Heart left ventricle (tissue), 16 donors: ENCODE data around the gene WBP1L. TPM values are rescaled to one million over a fixed set of nuclear protein-coding genes. Genes with fewer than 3 reads are reported as not detected.

ENCODE experiments used
- ATAC-seq, 4 donors: fragments of 200-7000 bp; cut with Tn5 transposase; one replicate each; pipeline ENCODE4 v1.9.1; 2020 to 2022; ENCODE audit warnings: moderate library complexity in 4 of 4, mild to moderate bottlenecking in 3 of 4, moderate number of reproducible peaks in 1 of 4
- DNase-seq, 5 donors: peaks; one replicate each; pipeline ENCODE4 v3.0.0-alpha.2; 2020
- H3K27ac ChIP-seq, 12 donors: fragments of 200-600 bp; sonication (generic) in 4 of 12; one replicate each; pipeline versions ENCODE4 v1.5.0 to v1.8.0; 2016 to 2022; ENCODE audit warnings: mild to moderate bottlenecking in 2 of 12
- H3K27me3 ChIP-seq, 9 donors: fragments of 200-600 bp; sonication (generic) in 2 of 9; one replicate each; pipeline versions ENCODE4 v1.5.1 to v1.8.0; 2016 to 2022; ENCODE audit warnings: mild to moderate bottlenecking in 3 of 9
- H3K36me3 ChIP-seq, 9 donors: fragments of 200-600 bp; sonication (generic) in 2 of 9; one replicate each; pipeline versions ENCODE4 v1.5.0 to v1.8.0; 2018 to 2022; ENCODE audit warnings: mild to moderate bottlenecking in 2 of 9
- H3K4me1 ChIP-seq, 12 donors: fragments of 200-600 bp; sonication (generic) in 4 of 12; one replicate each; pipeline versions ENCODE4 v1.5.0 to v1.8.0; 2016 to 2022; ENCODE audit warnings: mild to moderate bottlenecking in 3 of 12
- H3K4me3 ChIP-seq, 12 donors: fragments of 200-600 bp; sonication (generic) in 4 of 12; one replicate each; pipeline versions ENCODE4 v1.5.0 to v1.8.0; 2017 to 2022; ENCODE audit warnings: mild to moderate bottlenecking in 9 of 12, moderate library complexity in 4 of 12
- H3K9me3 ChIP-seq, 12 donors: fragments of 200-600 bp; sonication (generic) in 4 of 12; one replicate each; pipeline versions ENCODE4 v1.5.0 to v1.8.0; 2016 to 2022; ENCODE audit warnings: mild to moderate bottlenecking in 1 of 12
- POLR2A ChIP-seq, 2 donors: fragments of 450-650 bp; IDR thresholded peaks; one replicate each; pipeline ENCODE4 v1.6.1; 2017; ENCODE audit warnings: antibody characterized with exemption in 2 of 2, mild to moderate bottlenecking in 2 of 2, moderate library complexity in 2 of 2
- WGBS, 4 donors: extraction: QIAGEN DNeasy Blood & Tissue Kit in 2 of 4; methylation state at CpG; one replicate each; pipeline versions ENCODE4 v1.1.5 to v1.1.7; 2013 to 2018; 5-methylcytosine and 5-hydroxymethylcytosine counted together
- intact Hi-C, 10 donors: fragments of 100-400 bp; cut with DNase I; formaldehyde crosslinking; loops; one replicate each; pipeline versions ENCODE4 v1.11.1 to v1.14.2; 2022
- polyA plus RNA-seq, 2 donors: library from polyadenylated mRNA; stranded (reverse); fragments of 200-250 nt; gene quantifications; one replicate each; pipeline ENCODE4 v1.2.3, GENCODE V29; 2013
- total RNA-seq, 9 donors: library from RNA; depleted of rRNA in 2 of 9; stranded (reverse); fragments of >200 nt in 2 of 9; fragmentation: NEBNext Ultra II Directional in 3 of 9; extraction: Animal tissue kit (Norgen Biotek cat#: 25700) in 3 of 9; gene quantifications; one replicate each; pipeline versions ENCODE4 v1.1.0 to v1.2.4, GENCODE V29; 2016 to 2023
- TF ChIP-seq, protein P1 (sequence below), 12 donors: fragments of 200-600 bp; sonication (generic) in 4 of 12; IDR thresholded peaks; one replicate each; pipeline versions ENCODE4 v1.5.0 to v1.8.0; 2018 to 2022; ENCODE audit warnings: antibody characterized with exemption in 12 of 12, mild to moderate bottlenecking in 5 of 12
- donor health status: ischemic (EF 13 %, LVEDD 7.1; RV severe dilation, severe dysfunction).
- donor health status: healthy with polysubstance abuse.
- donor health status: DM: no; HTN: yes; CAD: no.
- donor health status: DM: no; HTN: no; CAD: no.
- donor health status: ischemic (EF 25% LVEDD 6.9; RV normal size, moderate dysfunction).
- donor health status: ischemic (EF 25% LVEDD 5.7; RV mildly dilated, moderate dysfunction).
- donor health status: healthy.
- donor health status: DM: yes; HTN: yes; CAD: no.
- donor health status: ischemic (EF 35%, LVEDD 5.7; RV mildly dilated, moderate dysfunction).
- donor health status: nonischemic (EF 11% LVEDD 7.7; RV severe dilation, severe dysfunction).
- donor health status: DM: yes; HTN: yes; CAD: no.
- donor health status: PGD.
- donor health status: ischemic (EF 29% LVEDD 5.4; RV normal size, mild dysfunction).
- donor health status: nonischemic (EF 23%, LVEDD 6.1; RV moderate dilation, normal function).

Gene WBP1L
- total and polyA plus RNA-seq, 11 donors: 10.7 to 75.1 (median 27.6) TPM

DNA sequence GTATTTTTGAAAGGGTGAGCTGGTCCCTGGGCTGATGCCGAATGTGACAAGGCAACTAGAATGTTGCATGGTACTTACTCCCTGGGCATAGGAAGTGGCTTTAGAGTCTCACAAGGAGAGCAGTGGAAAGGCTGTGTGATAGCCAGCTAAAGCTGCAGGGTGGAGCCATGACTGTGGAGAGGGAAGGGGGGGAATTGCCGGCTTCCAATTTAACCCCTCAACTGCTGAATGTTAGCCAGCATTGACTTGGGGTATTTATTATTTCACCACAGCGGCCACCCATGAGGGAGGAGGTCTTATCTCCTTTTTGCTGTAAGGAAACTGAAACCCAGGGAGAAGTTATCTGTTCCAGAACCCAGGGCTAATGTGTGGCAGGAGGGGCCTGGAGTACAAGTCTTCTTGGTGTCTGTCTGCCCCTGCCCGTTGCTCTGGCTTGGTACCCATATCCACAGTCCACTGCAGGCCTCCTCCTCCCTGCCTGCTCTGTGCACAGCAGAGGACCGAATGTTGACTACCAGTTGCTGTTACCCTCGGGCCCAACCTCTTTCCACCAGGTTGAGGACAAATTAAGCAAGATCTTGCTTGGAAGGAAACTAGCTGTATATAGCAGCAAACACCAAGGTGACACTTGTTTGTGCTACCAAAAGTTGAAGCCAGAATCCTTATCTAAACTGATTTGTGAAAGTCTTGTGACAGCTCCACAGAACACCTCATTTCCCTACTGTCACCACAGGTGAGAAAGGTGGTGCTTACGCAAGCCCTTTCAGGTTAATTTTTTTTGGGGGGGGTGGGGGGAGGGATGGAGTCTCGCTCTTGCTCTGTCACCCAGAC lies 37.6 kb downstream of the WBP1L start:
- no peaks in the 10 kb centered on the region for H3K9me3 ChIP-seq
- 26 to 35% (median 33%) methylated on average over 8 of the region's 8 CpGs for WGBS, 4 donors
- H3K4me3 ChIP-seq: peak overlapping the region in 4 of 12 donors; percentile 2 to 10 (median 6)
- H3K27me3 ChIP-seq: no peaks in the 10 kb centered on the region
- TF ChIP-seq, protein P1, sequence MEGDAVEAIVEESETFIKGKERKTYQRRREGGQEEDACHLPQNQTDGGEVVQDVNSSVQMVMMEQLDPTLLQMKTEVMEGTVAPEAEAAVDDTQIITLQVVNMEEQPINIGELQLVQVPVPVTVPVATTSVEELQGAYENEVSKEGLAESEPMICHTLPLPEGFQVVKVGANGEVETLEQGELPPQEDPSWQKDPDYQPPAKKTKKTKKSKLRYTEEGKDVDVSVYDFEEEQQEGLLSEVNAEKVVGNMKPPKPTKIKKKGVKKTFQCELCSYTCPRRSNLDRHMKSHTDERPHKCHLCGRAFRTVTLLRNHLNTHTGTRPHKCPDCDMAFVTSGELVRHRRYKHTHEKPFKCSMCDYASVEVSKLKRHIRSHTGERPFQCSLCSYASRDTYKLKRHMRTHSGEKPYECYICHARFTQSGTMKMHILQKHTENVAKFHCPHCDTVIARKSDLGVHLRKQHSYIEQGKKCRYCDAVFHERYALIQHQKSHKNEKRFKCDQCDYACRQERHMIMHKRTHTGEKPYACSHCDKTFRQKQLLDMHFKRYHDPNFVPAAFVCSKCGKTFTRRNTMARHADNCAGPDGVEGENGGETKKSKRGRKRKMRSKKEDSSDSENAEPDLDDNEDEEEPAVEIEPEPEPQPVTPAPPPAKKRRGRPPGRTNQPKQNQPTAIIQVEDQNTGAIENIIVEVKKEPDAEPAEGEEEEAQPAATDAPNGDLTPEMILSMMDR (IDR thresholded peaks at IDR 0.05): no peak
- no peak for TF ChIP-seq POLR2A (IDR thresholded peaks at IDR 0.05)
- peaks cover 29 to 100% (median 90%) of the 10 kb centered on the region in 12 donors for H3K4me1 ChIP-seq
- intact Hi-C loops: loop anchor here in 1 of 10 donors (10.0 kb wide), 1 partner anchor 137 kb away; the partner anchor contains the start of gene TRIM8
- peak overlapping the region; percentile 67 to 99 (median 94) for H3K27ac ChIP-seq
- DNase-seq: peak in 3 of 5 donors; percentile 27 to 51 (median 45)
- ATAC-seq: peak in 1 of 4 donors; percentile 29
- H3K36me3 ChIP-seq: no peaks in the 10 kb centered on the region

- no peaks in the 10 kb centered on the region for H3K9me3 ChIP-seq
- H3K4me3 ChIP-seq: peak overlapping the region in 7 of 12 donors; percentile 1 to 33 (median 18)
- peak overlapping the region; percentile 77 to 99 (median 94) for H3K27ac ChIP-seq
- H3K4me1 ChIP-seq: peaks cover 34 to 100% (median 95%) of the 10 kb centered on the region in 12 donors
- intact Hi-C loops: loop anchor here in 1 of 10 donors (10.0 kb wide), 1 partner anchor 137 kb away; the partner anchor contains the start of gene TRIM8
- ATAC-seq: peak in 2 of 4 donors; percentile 43 to 53
- no peak for DNase-seq
- WGBS, 4 donors: 50 to 69% (median 54%) methylated on average over 6 of the region's 6 CpGs
- TF ChIP-seq POLR2A (IDR thresholded peaks at IDR 0.05): no peak
- TF ChIP-seq, protein P1 (IDR thresholded peaks at IDR 0.05): no peak
- H3K36me3 ChIP-seq: no peaks in the 10 kb centered on the region
- H3K27me3 ChIP-seq: no peaks in the 10 kb centered on the region
These were observed 38.3 kb downstream of the WBP1L start for GRCh38 chr10:102781921-102782557.

DNA sequence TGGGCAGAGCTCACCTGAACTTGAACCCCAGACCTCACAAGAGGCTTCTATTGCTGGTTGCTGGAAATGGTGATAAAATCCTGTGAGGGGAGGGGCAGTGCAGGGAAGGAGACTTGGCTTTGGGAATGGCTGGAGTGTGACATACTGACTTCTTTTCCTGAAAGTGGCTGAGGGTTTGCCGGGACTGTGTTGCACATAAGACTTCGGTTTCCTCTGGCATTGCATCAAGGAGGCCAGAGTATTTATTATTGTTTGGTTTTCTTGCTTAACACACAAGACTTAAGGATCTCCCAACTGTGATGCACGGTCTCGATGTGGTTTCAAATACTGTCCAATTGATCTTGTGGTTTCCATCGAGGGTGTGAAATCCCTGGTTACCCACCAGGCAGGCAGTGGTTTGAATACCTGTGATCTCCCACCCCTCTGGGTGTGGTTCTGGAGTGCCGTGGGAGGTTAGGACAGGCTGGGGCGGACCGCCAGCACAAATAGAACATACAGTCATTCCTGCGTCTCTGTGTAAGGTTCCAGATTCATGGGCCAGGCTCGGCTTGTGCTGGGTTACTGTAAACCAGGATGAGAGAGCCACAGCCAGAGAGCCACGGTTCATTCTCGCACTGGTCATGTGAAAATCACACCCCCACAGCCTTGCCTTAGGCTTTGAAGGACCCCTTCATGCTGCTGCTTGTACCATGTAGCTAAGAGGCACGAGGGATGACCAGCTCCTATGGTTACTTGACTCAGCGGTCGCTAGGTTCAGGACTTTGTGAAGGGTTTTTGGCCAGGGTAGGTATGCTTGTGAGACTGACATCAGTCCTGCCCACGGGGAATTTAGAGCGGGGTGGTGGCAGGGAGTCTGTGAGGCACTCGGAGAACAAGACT lies 39.2 kb downstream of the WBP1L start:
- Histone ChIP-seq H3K27ac (peak overlapping the region; percentile 77 to 99 (median 94)), H3K36me3 (no peaks in the 10 kb centered on the region), H3K4me3 (peak overlapping the region in 10 of 12 donors; percentile 1 to 33 (median 15)), H3K4me1 (peaks cover 32 to 97% (median 89%) of the 10 kb centered on the region in 12 donors), H3K9me3 (no peaks in the 10 kb centered on the region), H3K27me3 (no peaks in the 10 kb centered on the region)
- WGBS, 4 donors: 12 to 22% (median 14%) methylated on average over 11 to 18 of the region's 18 CpGs
- intact Hi-C loops: loop anchor here in 1 of 10 donors (10.0 kb wide), 1 partner anchor 138 kb away; the partner anchor contains the start of gene TRIM8
- ATAC-seq: peak; percentile 79 to 81 (median 80)
- peak in 1 of 2 donors; percentile 24 for TF ChIP-seq POLR2A (IDR thresholded peaks at IDR 0.05)
- TF ChIP-seq, protein P1 (IDR thresholded peaks at IDR 0.05): no peak
- DNase-seq: peak in 4 of 5 donors; percentile 63 to 87 (median 70)
